HFF-Myc (cell line): ENCODE measurements around the gene TNFRSF14.
"Not testable (repeated sequence)": the region's sequence is repeated elsewhere in the genome, so short reads cannot be mapped to it uniquely, and the experiment has no call there.

Experiments
- DNase-seq: peaks from one replicate; pipeline ENCODE4 v3.0.0-alpha.2; 2011; ENCODE audit warnings: low read depth; ENCODE audit errors: extremely low read depth
- H3K4me3 ChIP-seq: replicated peaks from 2 replicates; pipeline ENCODE4 v1.5.1; 2011; ENCODE audit warnings: low read depth, mild to moderate bottlenecking, control low read depth, low read length
- CTCF ChIP-seq: IDR thresholded peaks from 2 replicates; pipeline ENCODE4 v1.5.1; 2012; ENCODE audit warnings: mild to moderate bottlenecking, low read depth, low read length, control low read depth; ENCODE audit errors: missing control alignments

TNFRSF14 gene

DNA sequence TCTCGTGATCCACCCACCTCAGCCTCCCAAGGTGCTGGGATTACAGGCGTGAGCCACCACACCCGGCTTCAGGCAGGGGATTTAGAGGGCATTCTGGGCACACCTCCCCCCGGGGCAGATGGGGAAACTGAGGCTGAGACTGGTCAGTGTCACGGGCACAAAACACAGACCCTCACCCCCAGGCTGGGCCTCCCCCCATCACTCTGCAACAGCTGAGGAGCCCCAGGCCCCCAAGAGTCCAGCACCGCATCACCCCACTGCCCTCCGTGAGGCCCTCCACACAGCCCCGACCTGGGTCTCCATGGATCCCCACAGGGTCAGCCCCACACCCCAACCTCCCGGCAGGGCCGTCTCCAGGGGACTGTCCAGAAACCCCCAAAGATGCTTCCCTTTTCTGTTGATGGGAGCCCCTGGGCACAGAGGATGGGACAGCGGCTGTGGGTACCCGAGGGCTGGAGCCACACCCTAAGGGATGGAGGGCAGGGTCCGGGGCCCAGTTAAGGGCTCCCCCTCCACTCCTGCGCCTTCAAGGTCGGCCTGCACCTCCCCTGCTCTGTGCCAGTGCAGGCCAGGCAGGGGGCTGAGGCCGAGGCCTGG lies 11.0 kb downstream of the TNFRSF14 start:
- H3K4me3 ChIP-seq, result no peak overlapping the region
- TF ChIP-seq CTCF, result no peak
- no peak for DNase-seq

GRCh38 chr1:2568187-2568816 lies 12.1 kb downstream of the TNFRSF14 start:
- not testable (repeated sequence) for H3K4me3 ChIP-seq, DNase-seq

DNA sequence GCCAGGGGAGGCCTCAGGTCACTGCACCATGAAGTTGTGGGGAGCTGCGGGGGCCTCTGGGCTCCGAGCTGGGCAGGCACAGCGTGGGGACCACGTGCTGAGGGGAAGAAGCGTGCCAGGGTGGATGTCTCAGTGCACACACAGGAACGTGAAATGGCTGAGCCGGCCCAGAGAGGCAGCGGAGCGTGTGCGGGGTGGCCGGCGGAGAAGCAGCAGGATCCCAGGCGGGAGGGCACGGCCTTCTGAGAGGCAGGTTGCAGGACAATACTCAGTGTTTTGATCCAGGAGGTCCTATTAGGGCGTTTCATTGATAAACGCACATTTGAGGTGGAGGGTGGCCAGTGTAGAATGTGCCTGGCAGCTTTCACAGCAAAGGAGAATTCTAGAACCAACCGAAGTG lies 12.9 kb downstream of the TNFRSF14 start:
- no peak overlapping the region for H3K4me3 ChIP-seq
- no peak for TF ChIP-seq CTCF
- DNase-seq, result no peak

GRCh38 chr1:2569703-2570102 lies 13.5 kb downstream of the TNFRSF14 start:
- H3K4me3 ChIP-seq, DNase-seq: not testable (repeated sequence)

DNA sequence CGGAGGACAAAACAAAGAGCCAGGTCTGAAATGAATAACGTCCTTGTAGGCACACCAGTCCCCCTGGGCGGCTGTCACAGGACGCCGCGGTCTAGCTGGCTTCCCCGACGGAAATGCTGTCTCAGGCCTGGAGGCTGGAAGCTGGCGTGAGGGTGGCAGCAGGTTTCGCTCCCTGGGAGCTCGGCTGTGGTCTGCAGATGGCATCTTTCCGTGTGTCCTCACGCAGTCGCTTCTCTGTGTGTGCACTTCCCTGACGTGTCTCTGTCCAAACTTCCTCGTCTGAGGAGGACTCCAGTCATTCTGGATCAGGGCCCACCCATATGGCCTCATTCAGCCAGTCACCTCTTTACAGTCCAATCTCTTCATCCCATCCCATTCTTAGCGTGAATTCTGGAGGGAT lies 14.2 kb downstream of the TNFRSF14 start:
- TF ChIP-seq CTCF, result no peak
- no peak for DNase-seq
- no peak overlapping the region for H3K4me3 ChIP-seq

- DNase-seq, result no peak
Observed at GRCh38 chr1:2571348-2571747, 15.2 kb downstream of the TNFRSF14 start.

DNA sequence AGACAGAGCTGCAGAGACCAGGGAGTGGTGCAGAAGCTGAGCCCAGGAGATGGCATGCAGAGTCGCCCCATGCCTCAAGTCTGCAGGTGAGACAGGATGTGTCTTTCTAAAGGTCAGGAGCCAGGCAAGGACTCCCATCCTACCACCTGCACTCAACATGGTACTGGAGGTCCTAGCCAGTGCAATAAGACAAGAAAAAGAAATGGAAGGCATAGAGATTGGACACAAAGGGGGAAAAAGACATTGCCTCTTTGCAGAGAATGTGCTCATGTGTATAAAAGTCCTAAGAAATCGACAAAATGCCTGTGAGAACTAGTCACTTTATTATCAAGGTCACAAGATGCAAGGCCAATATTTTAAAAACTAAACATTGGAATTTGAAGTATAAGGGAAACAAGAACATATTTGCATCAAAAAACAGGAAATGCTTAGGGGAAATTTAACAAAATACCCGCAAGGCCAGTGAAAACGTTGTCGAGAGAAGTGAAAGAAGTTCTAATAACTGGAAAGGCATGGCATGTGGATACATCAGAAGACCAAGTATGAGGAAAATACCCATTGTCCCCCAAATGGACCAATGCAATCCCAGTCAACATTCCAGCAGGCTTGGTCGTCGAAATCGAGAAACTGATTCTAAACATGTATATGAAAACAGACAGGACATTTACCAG lies 17.2 kb downstream of the TNFRSF14 start:
- DNase-seq, result no peak
- no peak for TF ChIP-seq CTCF
- no peak overlapping the region for H3K4me3 ChIP-seq

More at GRCh38 chr1:2571348-2571747, 15.2 kb downstream of the TNFRSF14 start:
- no peak overlapping the region for H3K4me3 ChIP-seq
- no peak for TF ChIP-seq CTCF

- no peak for DNase-seq
- no peak overlapping the region for H3K4me3 ChIP-seq
- TF ChIP-seq CTCF, result no peak
Observed at GRCh38 chr1:2574350-2574749, 18.2 kb downstream of the TNFRSF14 start.
